ENCODE data around the gene MYG1.
"Not testable (repeated sequence)": the region's sequence is repeated elsewhere in the genome, so short reads cannot be mapped to it uniquely, and the experiment has no call there.

Gene MYG1

GRCh38 chr12:53327435-53328042 is 28.0 kb downstream of the MYG1 start:
- no peak for DNase-seq (ENCODE audit: low read depth in 2 of 2)

GRCh38 chr12:53328043-53328435 is 28.5 kb downstream of the MYG1 start:
- no peak for DNase-seq (ENCODE audit: low read depth in 2 of 2)

- DNase-seq (ENCODE audit: low read depth in 2 of 2), result no peak
Measured at GRCh38 chr12:53330671-53331070, 31.2 kb downstream of the MYG1 start.

- not testable (repeated sequence) for DNase-seq (ENCODE audit: low read depth in 2 of 2)
Measured at GRCh38 chr12:53332339-53332738, 32.8 kb downstream of the MYG1 start.

- no peak for DNase-seq (ENCODE audit: low read depth in 2 of 2)
Measured at GRCh38 chr12:53332744-53333143, 33.2 kb downstream of the MYG1 start.

- DNase-seq (ENCODE audit: low read depth in 2 of 2), result no peak
Measured at GRCh38 chr12:53333289-53333688, 33.8 kb downstream of the MYG1 start.

GRCh38 chr12:53333845-53334244 is 34.4 kb downstream of the MYG1 start:
- DNase-seq (ENCODE audit: low read depth in 2 of 2), result no peak

- DNase-seq (ENCODE audit: low read depth in 2 of 2), result no peak
Measured at GRCh38 chr12:53334822-53335221, 35.3 kb downstream of the MYG1 start.

GRCh38 chr12:53336181-53336681 is 36.7 kb downstream of the MYG1 start, which contains the start of gene SP7:
Gene SP7, minus strand, starts transcription at chr12:53336354. Its CDS starts 708 bp downstream, at chr12:53335646.
- no peak for DNase-seq (ENCODE audit: low read depth in 2 of 2)

GRCh38 chr12:53338017-53338416 is 38.5 kb downstream of the MYG1 start:
- no peak for DNase-seq (ENCODE audit: low read depth in 2 of 2)

- no peak for DNase-seq (ENCODE audit: low read depth in 2 of 2)
Measured at GRCh38 chr12:53338916-53339315, 39.4 kb downstream of the MYG1 start.

GRCh38 chr12:53340398-53340797 is 40.9 kb downstream of the MYG1 start:
- DNase-seq (ENCODE audit: low read depth in 2 of 2), result no peak

- DNase-seq (ENCODE audit: low read depth in 2 of 2), result no peak
Measured at GRCh38 chr12:53343449-53343848, 44.0 kb downstream of the MYG1 start.

GRCh38 chr12:53343969-53344368 is 44.5 kb downstream of the MYG1 start:
- no peak for DNase-seq (ENCODE audit: low read depth in 2 of 2)

GRCh38 chr12:53344487-53344823 is 45.0 kb downstream of the MYG1 start:
- no peak for DNase-seq (ENCODE audit: low read depth in 2 of 2)

- DNase-seq (ENCODE audit: low read depth in 2 of 2), result peak; percentile 44 to 55
Measured at GRCh38 chr12:53344824-53345485, 45.5 kb downstream of the MYG1 start.

GRCh38 chr12:53345486-53346188 is 46.1 kb downstream of the MYG1 start:
- peak; percentile 75 to 79 for DNase-seq (ENCODE audit: low read depth in 2 of 2)

- no peak for DNase-seq (ENCODE audit: low read depth in 2 of 2)
Measured at GRCh38 chr12:53346491-53346890, 47.0 kb downstream of the MYG1 start.

- no peak for DNase-seq (ENCODE audit: low read depth in 2 of 2)
Measured at GRCh38 chr12:53347905-53348304, 48.4 kb downstream of the MYG1 start.

GRCh38 chr12:53352331-53353256 is 53.1 kb downstream of the MYG1 start:
- DNase-seq (ENCODE audit: low read depth in 2 of 2), result peak; percentile 47 to 58

GRCh38 chr12:53353257-53353655 is 53.8 kb downstream of the MYG1 start:
- no peak for DNase-seq (ENCODE audit: low read depth in 2 of 2)

- no peak for DNase-seq (ENCODE audit: low read depth in 2 of 2)
Measured at GRCh38 chr12:53355121-53355520, 55.6 kb downstream of the MYG1 start.
